Prostate gland (tissue), 2 donors: ENCODE results near the gene GPR157.

Source experiments
- CTCF ChIP-seq, 4 experiments: fragments of 200-600 bp in 2 of 4; fragments of 450-650 bp in 2 of 4; sonication (generic) in 2 of 4; IDR thresholded peaks; 1 replicate in 3 of 4; 2 replicates in 1 of 4; pipeline ENCODE4 v1.5.1; 2016 to 2019; ENCODE audit warnings: antibody characterized with exemption in 4 of 4, mild to moderate bottlenecking in 2 of 4, moderate library complexity in 2 of 4
- POLR2A ChIP-seq: fragments of 450-650 bp; IDR thresholded peaks from one replicate; pipeline ENCODE4 v1.6.1; 2016; ENCODE audit warnings: antibody characterized with exemption, mild to moderate bottlenecking
- POLR2AphosphoS5 ChIP-seq: sonication (generic); formaldehyde crosslinking; IDR thresholded peaks from one replicate; pipeline ENCODE4 v1.6.1; 2017; ENCODE audit warnings: antibody characterized with exemption

GRCh38 chr1:9127395-9128165 is 1.3 kb downstream of the GPR157 start:
- TF ChIP-seq CTCF (IDR thresholded peaks at IDR 0.05) (no peak), POLR2A (no peak), POLR2AphosphoS5 (no peak)
